Erythroblast (primary cell): ENCODE data around the gene AGMAT.

Source experiments
- GATA1 ChIP-seq: IDR thresholded peaks from 2 replicates; pipeline ENCODE4 v1.6.1; 2011; ENCODE audit warnings: low read depth, mild to moderate bottlenecking, control low read depth, low read length, moderate library complexity
- POLR2A ChIP-seq: IDR thresholded peaks from 2 replicates; pipeline ENCODE4 v1.6.1; 2011; ENCODE audit warnings: mild to moderate bottlenecking, low read length

GRCh38 chr1:15538771-15539170 lies 46.1 kb downstream of the AGMAT start:
- TF ChIP-seq POLR2A: no peak
- no peak for TF ChIP-seq GATA1
